ENCODE measurements around the gene UBL3.

GRCh38 chr13:29887030-29887557 is 36.7 kb upstream of the UBL3 start:
- TF ChIP-seq KLF9 (tag by site-specific recombination; IDR thresholded peaks at IDR 0.05; ENCODE audit: low read depth) (no peak), CTCF (tag by site-specific recombination; IDR thresholded peaks at IDR 0.05) (no peak), ZNF324 (tag by site-specific recombination; IDR thresholded peaks at IDR 0.05) (no peak), ZFHX2 (tag by site-specific recombination; conservative IDR thresholded peaks at IDR 0.05) (no peak)
- TF ChIP-seq, protein P1, sequence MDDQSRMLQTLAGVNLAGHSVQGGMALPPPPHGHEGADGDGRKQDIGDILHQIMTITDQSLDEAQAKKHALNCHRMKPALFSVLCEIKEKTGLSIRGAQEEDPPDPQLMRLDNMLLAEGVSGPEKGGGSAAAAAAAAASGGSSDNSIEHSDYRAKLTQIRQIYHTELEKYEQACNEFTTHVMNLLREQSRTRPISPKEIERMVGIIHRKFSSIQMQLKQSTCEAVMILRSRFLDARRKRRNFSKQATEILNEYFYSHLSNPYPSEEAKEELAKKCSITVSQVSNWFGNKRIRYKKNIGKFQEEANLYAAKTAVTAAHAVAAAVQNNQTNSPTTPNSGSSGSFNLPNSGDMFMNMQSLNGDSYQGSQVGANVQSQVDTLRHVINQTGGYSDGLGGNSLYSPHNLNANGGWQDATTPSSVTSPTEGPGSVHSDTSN (CRISPR knock-in tag; IDR thresholded peaks at IDR 0.05) = no peak
